HG03460 (cell line): ENCODE measurements around the gene ARL4A.
"Not testable (repeated sequence)": the region's sequence is repeated elsewhere in the genome, so short reads cannot be mapped to it uniquely, and the experiment has no call there.

Experiments
- ATAC-seq: cut with Tn5 transposase; IDR thresholded peaks from one replicate; pipeline ENCODE4 v1.9.1; 2021; ENCODE audit not compliant: unreplicated experiment

Gene ARL4A

GRCh38 chr7:12686891-12687717 is at the start of gene ARL4A:
ARL4A (plus strand) TSS chr7:12687633; CDS start chr7:12688255, 622 bp downstream.
- ATAC-seq, result peak; percentile 80

- ATAC-seq, result peak; percentile 71
These were observed 49.4 kb upstream of the ARL4A start for GRCh38 chr7:12637819-12638592.

GRCh38 chr7:12638851-12639456 is 48.5 kb upstream of the ARL4A start:
- peak; percentile 35 for ATAC-seq

GRCh38 chr7:12640299-12641096 is 46.9 kb upstream of the ARL4A start:
- ATAC-seq, result no peak

GRCh38 chr7:12641196-12641595 is 46.2 kb upstream of the ARL4A start:
- ATAC-seq, result no peak

GRCh38 chr7:12642508-12642907 is 44.9 kb upstream of the ARL4A start:
- ATAC-seq, result no peak

GRCh38 chr7:12643001-12643643 is 44.3 kb upstream of the ARL4A start:
- ATAC-seq, result no peak

- no peak for ATAC-seq
These were observed 43.8 kb upstream of the ARL4A start for GRCh38 chr7:12643644-12644043.

- ATAC-seq, result not testable (repeated sequence)
These were observed 42.2 kb upstream of the ARL4A start for GRCh38 chr7:12645212-12645611.

GRCh38 chr7:12646139-12646538 is 41.3 kb upstream of the ARL4A start:
- no peak for ATAC-seq

GRCh38 chr7:12647364-12648219 is 39.8 kb upstream of the ARL4A start:
- no peak for ATAC-seq

GRCh38 chr7:12648704-12649261 is 38.6 kb upstream of the ARL4A start:
- no peak for ATAC-seq

- no peak for ATAC-seq
These were observed 38.1 kb upstream of the ARL4A start for GRCh38 chr7:12649348-12649747.

- ATAC-seq, result no peak
These were observed 37.4 kb upstream of the ARL4A start for GRCh38 chr7:12650080-12650479.

GRCh38 chr7:12653110-12653509 is 34.3 kb upstream of the ARL4A start:
- no peak for ATAC-seq

- ATAC-seq, result no peak
These were observed 33.9 kb upstream of the ARL4A start for GRCh38 chr7:12653518-12653917.

- no peak for ATAC-seq
These were observed 32.3 kb upstream of the ARL4A start for GRCh38 chr7:12655161-12655560.

GRCh38 chr7:12660423-12660822 is 27.0 kb upstream of the ARL4A start:
- ATAC-seq, result not testable (repeated sequence)

- ATAC-seq, result not testable (repeated sequence)
These were observed 26.4 kb upstream of the ARL4A start for GRCh38 chr7:12660986-12661385.
